Muscle of leg (tissue), 11 donors: ENCODE data around the gene ANKRD44. TPM values are rescaled to one million over a fixed set of nuclear protein-coding genes. Genes with fewer than 3 reads are reported as not detected.

Experiments used
- DNase-seq: peaks from one replicate; pipeline ENCODE4 v3.0.0; 2013
- H3K27ac ChIP-seq: one replicate; pipeline ENCODE4 v1.5.1; 2013; ENCODE audit warnings: mild to moderate bottlenecking, low read length, control low read depth
- H3K27me3 ChIP-seq: one replicate; pipeline ENCODE4 v1.6.1; 2013; ENCODE audit warnings: low read length; ENCODE audit not compliant: control insufficient read depth, insufficient read depth
- H3K36me3 ChIP-seq: one replicate; pipeline ENCODE4 v1.6.1; 2013; ENCODE audit warnings: low read length; ENCODE audit not compliant: control insufficient read depth, insufficient read depth
- H3K4me1 ChIP-seq: one replicate; pipeline ENCODE4 v1.6.1; 2013; ENCODE audit warnings: low read length; ENCODE audit not compliant: control insufficient read depth, insufficient read depth
- H3K4me3 ChIP-seq: one replicate; pipeline ENCODE4 v1.5.1; 2013; ENCODE audit warnings: low read length, control low read depth
- H3K9me3 ChIP-seq: replicated peaks from 2 replicates; pipeline ENCODE4 v1.6.1; 2013; ENCODE audit warnings: low read depth, low read length; ENCODE audit not compliant: control insufficient read depth
- WGBS: methylation state at CpG from one replicate; pipeline ENCODE4 v1.1.5; 2013; ENCODE audit warnings: missing lambda C conversion rate; ENCODE audit not compliant: insufficient coverage; 5-methylcytosine and 5-hydroxymethylcytosine counted together
- polyA plus RNA-seq, 8 donors: library from polyadenylated mRNA; unstranded; fragments of 120-200 nt; gene quantifications; one replicate each; pipeline versions ENCODE4 v1.2.1 to v1.2.3, GENCODE V29; 2013; ENCODE audit warnings: inconsistent platforms in 1 of 8, low replicate concordance in 1 of 8; ENCODE audit not compliant: insufficient read length in 8 of 8, insufficient read depth in 1 of 8
- total RNA-seq: library from RNA; stranded (reverse); fragments of 120-200 nt; gene quantifications from one replicate; pipeline ENCODE4 v1.2.4, GENCODE V29; 2013

ANKRD44 gene
- total and polyA plus RNA-seq, 9 donors: 10.6 to 26.3 (median 15.6) TPM

DNA sequence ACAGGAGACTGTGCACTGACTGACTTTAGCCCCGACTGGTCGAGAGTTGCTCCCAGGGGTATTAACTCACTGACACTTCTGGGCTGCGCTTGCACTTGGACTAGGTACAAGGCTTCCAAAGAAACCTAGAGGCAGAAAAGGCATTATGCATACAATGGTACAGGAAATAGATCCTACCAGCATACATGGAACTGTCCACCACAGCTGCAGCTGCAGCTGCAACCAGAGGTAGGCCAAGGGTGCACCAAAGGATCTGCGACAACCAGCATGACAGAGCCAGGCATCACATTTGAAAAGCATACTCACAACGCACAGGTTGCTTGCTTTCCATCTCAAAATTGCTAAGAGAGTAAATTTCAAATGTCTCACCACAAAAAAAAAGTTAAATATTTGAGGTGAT lies 361.5 kb downstream of the ANKRD44 start:
- no peaks in the 10 kb centered on the region for H3K36me3 ChIP-seq
- 40% methylated on average over 2 of the region's 5 CpGs for WGBS
- DNase-seq: no peak
- no peak overlapping the region for H3K27ac ChIP-seq
- H3K27me3 ChIP-seq: no peaks in the 10 kb centered on the region
- no peaks in the 10 kb centered on the region for H3K4me1 ChIP-seq
- H3K9me3 ChIP-seq: no peaks in the 10 kb centered on the region
- no peak overlapping the region for H3K4me3 ChIP-seq

GRCh38 chr2:196944570-196944969 lies 366.0 kb downstream of the ANKRD44 start:
- Histone ChIP-seq H3K27me3 (no peaks in the 10 kb centered on the region), H3K4me3 (no peak overlapping the region), H3K27ac (no peak overlapping the region), H3K36me3 (no peaks in the 10 kb centered on the region), H3K9me3 (no peaks in the 10 kb centered on the region), H3K4me1 (no peaks in the 10 kb centered on the region)
- DNase-seq: peak; percentile 33
- 24% methylated on average over 3 of the region's 4 CpGs for WGBS

- no peaks in the 10 kb centered on the region for H3K27me3 ChIP-seq
- WGBS: 60% methylated on average over 1 of the region's 4 CpGs
- H3K4me3 ChIP-seq: no peak overlapping the region
- no peaks in the 10 kb centered on the region for H3K36me3 ChIP-seq
- H3K4me1 ChIP-seq: no peaks in the 10 kb centered on the region
- DNase-seq: no peak
- H3K9me3 ChIP-seq: no peaks in the 10 kb centered on the region
- no peak overlapping the region for H3K27ac ChIP-seq
These were observed 369.0 kb downstream of the ANKRD44 start for GRCh38 chr2:196941398-196942078.

GRCh38 chr2:196939371-196939770 lies 371.2 kb downstream of the ANKRD44 start:
- no peak for DNase-seq
- no peaks in the 10 kb centered on the region for H3K36me3 ChIP-seq
- no peaks in the 10 kb centered on the region for H3K27me3 ChIP-seq
- no peak overlapping the region for H3K4me3 ChIP-seq
- no peaks in the 10 kb centered on the region for H3K4me1 ChIP-seq
- 86% methylated on average over 1 of the region's 1 CpG for WGBS
- no peaks in the 10 kb centered on the region for H3K9me3 ChIP-seq
- no peak overlapping the region for H3K27ac ChIP-seq

Other genes with a start within 250 kb of the ANKRD44 start
- 253 TPM for gene SF3B1, start 124.2 kb upstream of the ANKRD44 start, total RNA-seq
- gene SF3B1, start 124.2 kb upstream of the ANKRD44 start, polyA plus RNA-seq: 100 to 1,000 TPM; 252 to 306 (median 258) TPM
- gene COQ10B, start 142.8 kb upstream of the ANKRD44 start, total RNA-seq: 11.6 TPM
- gene COQ10B, start 142.8 kb upstream of the ANKRD44 start, polyA plus RNA-seq: 10 to 100 TPM in 6 of 8 donors, 1 to 10 TPM in 2; 9.5 to 14.5 (median 10.9) TPM
- 154 TPM for gene HSPD1, start 189.1 kb upstream of the ANKRD44 start, total RNA-seq
- 100 to 1,000 TPM; 237 to 306 (median 276) TPM for gene HSPD1, start 189.1 kb upstream of the ANKRD44 start, polyA plus RNA-seq
- 57.1 TPM for gene HSPE1, start 189.6 kb upstream of the ANKRD44 start, total RNA-seq
- gene HSPE1, start 189.6 kb upstream of the ANKRD44 start, polyA plus RNA-seq: 100 to 1,000 TPM; 135 to 180 (median 145) TPM
- 35.1 TPM for gene MOB4, start 205.3 kb upstream of the ANKRD44 start, total RNA-seq
- gene MOB4, start 205.3 kb upstream of the ANKRD44 start, polyA plus RNA-seq: 10 to 100 TPM; 34.9 to 45.1 (median 41.7) TPM